HUES6 (cell line): ENCODE data around the gene DYSF.

ENCODE experiments used
- H3K27ac ChIP-seq: 2 replicates; pipeline ENCODE4 v1.7.0; 2013; ENCODE audit warnings: low read depth, mild to moderate bottlenecking, low read length, inconsistent platforms
- H3K27me3 ChIP-seq: 2 replicates; pipeline ENCODE4 v1.6.1; 2013; ENCODE audit warnings: low read length; ENCODE audit not compliant: control insufficient read depth, insufficient read depth
- H3K36me3 ChIP-seq: 2 replicates; pipeline ENCODE4 v1.6.1; 2013; ENCODE audit warnings: low read length; ENCODE audit not compliant: control insufficient read depth, insufficient read depth
- H3K4me1 ChIP-seq: 2 replicates; pipeline ENCODE4 v1.6.1; 2013; ENCODE audit warnings: low read length; ENCODE audit not compliant: control insufficient read depth, insufficient read depth
- H3K4me3 ChIP-seq: 2 replicates; pipeline ENCODE4 v1.5.1; 2013; ENCODE audit warnings: low read depth, low read length
- H3K9ac ChIP-seq: one replicate; pipeline ENCODE4 v1.6.1; 2013; ENCODE audit warnings: mild to moderate bottlenecking, low read length
- H3K9me3 ChIP-seq: 2 replicates; pipeline ENCODE4 v1.6.1; 2013; ENCODE audit warnings: low read depth, low read length; ENCODE audit not compliant: control insufficient read depth, insufficient read depth

Gene DYSF

GRCh38 chr2:71516253-71516888, 63.0 kb downstream of the DYSF start:
- Histone ChIP-seq H3K36me3 (0 out of 2 replicates have a peak, but pooled peaks cover 2% of the 10 kb centered on the region), H3K4me3 (no peak overlapping the region), H3K4me1 (no peaks in the 10 kb centered on the region), H3K9ac (no peak overlapping the region), H3K9me3 (no peaks in the 10 kb centered on the region), H3K27me3 (no peaks in the 10 kb centered on the region), H3K27ac (no peak overlapping the region)

- Histone ChIP-seq H3K4me1 (no peaks in the 10 kb centered on the region), H3K27me3 (no peaks in the 10 kb centered on the region), H3K4me3 (no peak overlapping the region), H3K9me3 (no peaks in the 10 kb centered on the region), H3K9ac (no peak overlapping the region), H3K36me3 (0 out of 2 replicates have a peak, but pooled peaks cover 2% of the 10 kb centered on the region), H3K27ac (no peak overlapping the region)
These were observed 64.5 kb downstream of the DYSF start for GRCh38 chr2:71517851-71518250.

- H3K4me1 ChIP-seq, result peaks cover 2% of the 10 kb centered on the region; the same call in 1 of the 2 replicates
- H3K9ac ChIP-seq, result no peak overlapping the region
- no peak overlapping the region for H3K27ac ChIP-seq
- no peaks in the 10 kb centered on the region for H3K9me3 ChIP-seq
- H3K36me3 ChIP-seq, result 0 out of 2 replicates have a peak, but pooled peaks cover 2% of the 10 kb centered on the region
- H3K4me3 ChIP-seq, result no peak overlapping the region
- no peaks in the 10 kb centered on the region for H3K27me3 ChIP-seq
These were observed 68.1 kb downstream of the DYSF start for GRCh38 chr2:71521436-71521950.

- Histone ChIP-seq H3K27me3 (no peaks in the 10 kb centered on the region), H3K4me1 (peaks cover 19% of the 10 kb centered on the region), H3K27ac (no peak overlapping the region), H3K9ac (no peak overlapping the region), H3K9me3 (no peaks in the 10 kb centered on the region), H3K36me3 (no peaks in the 10 kb centered on the region), H3K4me3 (no peak overlapping the region)
These were observed 71.1 kb downstream of the DYSF start for GRCh38 chr2:71524476-71524875.

- H3K4me3 ChIP-seq, result no peak overlapping the region
- H3K9me3 ChIP-seq, result no peaks in the 10 kb centered on the region
- no peaks in the 10 kb centered on the region for H3K27me3 ChIP-seq
- H3K27ac ChIP-seq, result no peak overlapping the region
- H3K4me1 ChIP-seq, result peaks cover 21% of the 10 kb centered on the region
- no peak overlapping the region for H3K9ac ChIP-seq
- H3K36me3 ChIP-seq, result no peaks in the 10 kb centered on the region
These were observed 72.8 kb downstream of the DYSF start for GRCh38 chr2:71526141-71526540.

GRCh38 chr2:71526975-71527374, 73.6 kb downstream of the DYSF start:
- Histone ChIP-seq H3K4me1 (peaks cover 21% of the 10 kb centered on the region), H3K9ac (no peak overlapping the region), H3K27ac (no peak overlapping the region; the same call in 1 of the 2 replicates), H3K9me3 (no peaks in the 10 kb centered on the region), H3K4me3 (no peak overlapping the region), H3K36me3 (no peaks in the 10 kb centered on the region), H3K27me3 (no peaks in the 10 kb centered on the region)

GRCh38 chr2:71528131-71528591, 74.8 kb downstream of the DYSF start:
- H3K27me3 ChIP-seq, result no peaks in the 10 kb centered on the region
- no peaks in the 10 kb centered on the region for H3K36me3 ChIP-seq
- H3K27ac ChIP-seq, result no peak overlapping the region
- H3K4me3 ChIP-seq, result no peak overlapping the region
- no peak overlapping the region for H3K9ac ChIP-seq
- H3K9me3 ChIP-seq, result no peaks in the 10 kb centered on the region
- peaks cover 21% of the 10 kb centered on the region for H3K4me1 ChIP-seq

- no peaks in the 10 kb centered on the region for H3K27me3 ChIP-seq
- peaks cover 21% of the 10 kb centered on the region for H3K4me1 ChIP-seq
- no peak overlapping the region for H3K9ac ChIP-seq
- no peak overlapping the region for H3K4me3 ChIP-seq
- no peaks in the 10 kb centered on the region for H3K36me3 ChIP-seq
- H3K27ac ChIP-seq, result no peak overlapping the region
- no peaks in the 10 kb centered on the region for H3K9me3 ChIP-seq
These were observed 75.4 kb downstream of the DYSF start for GRCh38 chr2:71528749-71529148.

GRCh38 chr2:71530211-71530610, 76.8 kb downstream of the DYSF start:
- no peak overlapping the region for H3K9ac ChIP-seq
- no peaks in the 10 kb centered on the region for H3K36me3 ChIP-seq
- peaks cover 21% of the 10 kb centered on the region for H3K4me1 ChIP-seq
- H3K9me3 ChIP-seq, result no peaks in the 10 kb centered on the region
- H3K4me3 ChIP-seq, result no peak overlapping the region
- no peaks in the 10 kb centered on the region for H3K27me3 ChIP-seq
- no peak overlapping the region for H3K27ac ChIP-seq

GRCh38 chr2:71530641-71531332, 77.4 kb downstream of the DYSF start:
- Histone ChIP-seq H3K9ac (no peak overlapping the region), H3K9me3 (no peaks in the 10 kb centered on the region), H3K36me3 (peaks cover 1% of the 10 kb centered on the region; the same call in 1 of the 2 replicates), H3K4me1 (peaks cover 21% of the 10 kb centered on the region), H3K27ac (no peak overlapping the region), H3K4me3 (no peak overlapping the region), H3K27me3 (no peaks in the 10 kb centered on the region)

GRCh38 chr2:71531522-71532047, 78.2 kb downstream of the DYSF start:
- H3K36me3 ChIP-seq, result peaks cover 3% of the 10 kb centered on the region; the same call in 1 of the 2 replicates
- no peaks in the 10 kb centered on the region for H3K9me3 ChIP-seq
- H3K27me3 ChIP-seq, result no peaks in the 10 kb centered on the region
- H3K4me3 ChIP-seq, result no peak overlapping the region
- H3K9ac ChIP-seq, result no peak overlapping the region
- no peak overlapping the region for H3K27ac ChIP-seq
- peaks cover 19% of the 10 kb centered on the region for H3K4me1 ChIP-seq
